Body of pancreas (tissue), 4 donors: ENCODE data around the gene COL8A1. TPM values are rescaled to one million over a fixed set of nuclear protein-coding genes. Genes with fewer than 3 reads are reported as not detected.

Source experiments
- ATAC-seq: fragments of 150-250 bp; one replicate; pipeline ENCODE4 v1.9.1; 2016
- DNase-seq, 4 donors: peaks; one replicate each; pipeline ENCODE4 v3.0.0-alpha.2; 2019
- H3K27ac ChIP-seq, 4 donors: fragments of 200-600 bp; sonication (generic); 1 replicate in 3 of 4; 2 replicates in 1 of 4; pipeline versions ENCODE4 v1.5.1 to v1.6.1; 2016 to 2019; ENCODE audit warnings: mild to moderate bottlenecking in 1 of 4, mixed read lengths in 1 of 4, moderate library complexity in 1 of 4
- H3K27me3 ChIP-seq, 2 donors: fragments of 200-600 bp; sonication (generic); one replicate each; pipeline ENCODE4 v1.6.0; 2016; ENCODE audit warnings: mild to moderate bottlenecking in 1 of 2
- H3K36me3 ChIP-seq, 2 donors: fragments of 200-600 bp; sonication (generic); replicated peaks in 1 of 2; 2 replicates each; pipeline ENCODE4 v1.5.1; 2016; ENCODE audit warnings: low read depth in 2 of 2; ENCODE audit not compliant: insufficient read depth in 1 of 2
- H3K4me1 ChIP-seq: fragments of 200-600 bp; sonication (generic); one replicate; pipeline ENCODE4 v1.6.0; 2016
- H3K4me3 ChIP-seq, 2 donors: fragments of 200-600 bp; sonication (generic); 1 replicate in 1 of 2; 2 replicates in 1 of 2; pipeline ENCODE4 v1.5.1; 2016 to 2019
- H3K9me3 ChIP-seq, 3 donors: fragments of 200-600 bp; sonication (generic); 1 replicate in 2 of 3; 2 replicates in 1 of 3; pipeline ENCODE4 v1.5.1; 2016
- CTCF ChIP-seq, 7 experiments: fragments of 450-650 bp in 4 of 7; fragments of 200-600 bp in 3 of 7; sonication (generic) in 3 of 7; IDR thresholded peaks; one replicate each; pipeline ENCODE4 v1.5.1; 2016 to 2019; ENCODE audit warnings: antibody characterized with exemption in 7 of 7
- POLR2A ChIP-seq, 3 donors: fragments of 450-650 bp; IDR thresholded peaks; one replicate each; pipeline ENCODE4 v1.6.1; 2016; ENCODE audit warnings: antibody characterized with exemption in 3 of 3, mild to moderate bottlenecking in 2 of 3
- WGBS, 2 donors: methylation state at CpG; one replicate each; pipeline ENCODE4 v1.1.5; 2017; 5-methylcytosine and 5-hydroxymethylcytosine counted together
- intact Hi-C: fragments of 100-400 bp; cut with DNase I; formaldehyde crosslinking; loops from one replicate; pipeline ENCODE4 v1.15.1; 2023
- total RNA-seq, 2 donors: library from RNA; depleted of rRNA; stranded (reverse); fragments of >200 nt; gene quantifications; one replicate each; pipeline ENCODE4 v1.1.0, GENCODE V29; 2016

The COL8A1 gene
- total RNA-seq, 2 donors from 2014 or later = 0.99 to 5.4 TPM

GRCh38 chr3:99753268-99753975 lies 115.0 kb downstream of the COL8A1 start:
- Histone ChIP-seq H3K4me1 (no peaks in the 10 kb centered on the region), H3K4me3 (no peak overlapping the region), H3K9me3 (no peaks in the 10 kb centered on the region), H3K36me3 (no peaks in the 10 kb centered on the region), H3K27me3 (no peaks in the 10 kb centered on the region), H3K27ac (no peak overlapping the region)
- intact Hi-C loops = no loop called here
- no peak for ATAC-seq
- no peak for TF ChIP-seq POLR2A (IDR thresholded peaks at IDR 0.05)
- TF ChIP-seq CTCF (IDR thresholded peaks at IDR 0.05) = peak; percentile 10 to 50 (median 42)
- DNase-seq = peak in 2 of 4 donors; percentile 6
- WGBS, 2 donors = 0 to 2% methylated on average over 3 of the region's 3 CpGs

- DNase-seq = no peak
- no peak for TF ChIP-seq CTCF (IDR thresholded peaks at IDR 0.05)
- no peak for TF ChIP-seq POLR2A (IDR thresholded peaks at IDR 0.05)
- intact Hi-C loops = no loop called here
- Histone ChIP-seq H3K4me3 (no peak overlapping the region), H3K4me1 (no peaks in the 10 kb centered on the region), H3K36me3 (no peaks in the 10 kb centered on the region), H3K9me3 (no peaks in the 10 kb centered on the region), H3K27me3 (no peaks in the 10 kb centered on the region), H3K27ac (no peak overlapping the region)
- ATAC-seq = no peak
- WGBS, 2 donors = 85 to 89% methylated on average over 6 of the region's 6 CpGs
Measured at GRCh38 chr3:99755831-99756230, 117.4 kb downstream of the COL8A1 start.

GRCh38 chr3:99757966-99758365 lies 119.6 kb downstream of the COL8A1 start:
- WGBS, 2 donors = 46 to 55% methylated on average over 2 of the region's 2 CpGs
- TF ChIP-seq CTCF (IDR thresholded peaks at IDR 0.05) (no peak), POLR2A (IDR thresholded peaks at IDR 0.05) (no peak)

GRCh38 chr3:99758502-99759177 lies 120.2 kb downstream of the COL8A1 start:
- Histone ChIP-seq H3K4me1 (no peaks in the 10 kb centered on the region), H3K27ac (no peak overlapping the region), H3K36me3 (no peaks in the 10 kb centered on the region), H3K4me3 (no peak overlapping the region), H3K9me3 (no peaks in the 10 kb centered on the region), H3K27me3 (peaks cover 0 to 6% of the 10 kb centered on the region in 2 donors)
- no peak for ATAC-seq
- WGBS, 2 donors = 63 to 67% methylated on average over 3 of the region's 3 CpGs
- no peak for DNase-seq
- TF ChIP-seq CTCF (IDR thresholded peaks at IDR 0.05) = no peak
- TF ChIP-seq POLR2A (IDR thresholded peaks at IDR 0.05) = no peak
- intact Hi-C loops = no loop called here

More at GRCh38 chr3:99757966-99758365, 119.6 kb downstream of the COL8A1 start:
- H3K9me3 ChIP-seq = no peaks in the 10 kb centered on the region
- no peaks in the 10 kb centered on the region for H3K36me3 ChIP-seq
- DNase-seq (no peak), ATAC-seq (no peak)
- H3K27ac ChIP-seq = no peak overlapping the region
- intact Hi-C loops = no loop called here
- peaks cover 0 to 6% of the 10 kb centered on the region in 2 donors for H3K27me3 ChIP-seq
- no peak overlapping the region for H3K4me3 ChIP-seq
- no peaks in the 10 kb centered on the region for H3K4me1 ChIP-seq
